Femur (tissue), 1 donor: ENCODE results near the gene CABLES2.

Source experiments
- DNase-seq: peaks from one replicate; pipeline ENCODE4 v3.0.0-alpha.2; 2017

The CABLES2 gene

DNA sequence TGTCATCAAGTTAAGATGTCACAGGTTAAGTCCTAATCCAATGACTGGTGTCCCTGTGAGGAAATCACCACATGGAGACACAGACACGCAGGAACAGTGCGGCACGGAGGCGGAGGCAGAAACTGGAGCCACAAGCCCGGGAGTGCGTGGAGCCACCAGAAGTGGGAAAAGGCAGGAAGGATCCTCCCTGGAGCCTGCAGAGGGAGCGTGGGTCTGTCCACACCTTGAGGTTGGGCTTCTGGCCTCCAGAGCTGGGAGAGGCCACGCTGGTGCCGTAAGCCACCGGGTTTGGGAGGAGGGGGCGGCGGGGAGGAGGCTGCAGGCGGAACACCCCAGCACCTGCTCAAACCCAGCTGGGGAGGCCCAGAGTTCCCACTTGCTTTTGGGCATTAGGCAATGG, 3.8 kb downstream of the CABLES2 start:
- DNase-seq = no peak

- DNase-seq = no peak
These were observed 4.5 kb downstream of the CABLES2 start for GRCh38 chr20:62402456-62403150.

GRCh38 chr20:62401331-62401779, 5.7 kb downstream of the CABLES2 start:
- DNase-seq = no peak

GRCh38 chr20:62400541-62400940, 6.5 kb downstream of the CABLES2 start:
- DNase-seq = no peak

GRCh38 chr20:62400021-62400420, 7.1 kb downstream of the CABLES2 start:
- DNase-seq = no peak

GRCh38 chr20:62398120-62398821, 8.8 kb downstream of the CABLES2 start:
- no peak for DNase-seq

DNA sequence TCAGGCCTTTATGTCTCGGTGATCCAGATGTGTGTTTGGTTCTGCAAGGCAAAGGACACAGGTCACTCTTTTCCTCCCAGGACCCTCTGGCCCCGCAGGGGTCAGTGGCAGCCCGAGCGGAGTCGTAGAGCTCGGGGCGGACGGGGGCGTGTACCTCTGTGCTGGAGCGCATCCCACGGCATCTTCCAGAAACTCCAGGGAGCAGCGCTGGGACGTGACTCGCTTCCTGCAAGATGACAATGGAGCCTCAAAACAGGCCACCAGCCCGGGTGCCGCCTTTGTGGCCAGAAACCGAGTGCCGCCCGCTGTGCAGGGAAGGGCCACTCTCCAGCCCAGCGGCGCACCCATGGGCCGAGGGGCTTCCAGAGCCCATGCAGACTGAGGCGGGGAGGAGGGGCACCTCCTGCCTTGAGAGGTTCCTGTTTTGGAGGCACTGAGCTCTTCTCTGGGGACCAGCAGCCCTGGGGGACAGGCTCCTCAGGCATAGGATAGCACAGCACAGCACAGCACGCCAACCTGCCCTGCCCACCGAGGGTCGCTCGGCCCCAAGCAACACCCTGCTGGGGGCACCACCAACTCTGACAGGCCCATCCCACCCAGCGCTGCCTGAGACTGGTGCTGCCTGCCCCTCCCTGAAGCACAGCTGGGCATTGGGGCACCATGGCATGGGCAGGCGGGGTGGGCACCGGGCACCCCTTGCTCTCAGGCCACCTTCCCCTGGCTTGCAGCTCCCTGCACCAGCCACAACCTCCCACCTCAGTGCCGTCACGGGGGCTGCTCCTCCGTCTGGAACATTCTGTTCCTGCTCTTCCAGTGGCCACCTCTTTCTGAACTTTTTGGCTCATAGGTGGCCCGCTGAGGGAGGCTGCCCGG, 10.5 kb downstream of the CABLES2 start:
- no peak for DNase-seq

GRCh38 chr20:62395311-62396242, 11.5 kb downstream of the CABLES2 start:
- DNase-seq = no peak

DNA sequence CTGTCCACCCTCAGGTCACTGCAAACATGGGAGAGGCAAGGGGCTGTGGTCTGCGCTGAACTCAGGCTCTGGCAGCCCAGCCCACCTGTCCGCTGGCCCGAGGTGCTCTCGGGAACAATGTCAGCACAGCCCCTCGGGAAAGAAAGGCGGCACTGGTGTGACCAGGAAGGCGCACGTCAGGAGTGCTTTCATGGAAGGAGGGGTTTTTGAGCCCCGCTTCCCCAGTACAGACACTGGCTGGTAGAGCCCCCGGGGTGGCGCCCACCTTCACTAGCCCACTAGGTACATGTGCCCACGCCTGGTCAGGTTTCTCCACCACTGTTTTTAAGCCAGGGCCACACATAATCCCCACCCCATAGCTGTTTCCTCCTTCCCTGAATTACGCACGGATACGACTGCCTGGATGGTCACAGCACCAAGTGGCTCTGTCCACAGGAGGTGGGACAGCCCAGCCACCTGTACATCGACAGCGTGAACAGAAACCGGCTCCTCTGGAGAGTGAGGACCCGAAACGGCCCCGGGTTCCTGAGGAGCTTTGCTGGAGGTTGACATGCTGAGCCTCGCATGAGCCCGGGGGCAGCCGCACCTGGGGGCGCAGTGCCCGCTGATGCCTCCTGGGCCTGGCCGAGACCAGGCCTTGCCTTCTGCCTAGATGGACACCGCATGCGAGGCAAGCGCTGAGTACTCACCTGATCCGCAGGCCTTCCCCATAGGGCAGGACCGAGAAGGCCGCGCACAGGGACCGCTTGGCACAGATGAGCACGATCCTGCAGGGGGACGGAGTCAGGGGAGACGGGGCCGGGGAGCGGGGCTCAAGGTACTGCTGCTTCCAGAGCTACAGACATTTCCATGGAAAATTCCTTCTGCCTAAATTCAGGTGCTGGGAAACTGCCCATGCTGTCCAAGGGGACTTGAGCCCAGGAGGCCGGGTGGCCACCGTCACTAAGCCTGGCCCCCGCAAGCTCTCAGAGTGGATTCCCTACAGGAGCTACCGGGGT, 12.5 kb downstream of the CABLES2 start:
- DNase-seq = no peak

GRCh38 chr20:62393830-62394229, 13.3 kb downstream of the CABLES2 start:
- DNase-seq = no peak

GRCh38 chr20:62393335-62393665, 13.8 kb downstream of the CABLES2 start:
- DNase-seq = no peak

DNA sequence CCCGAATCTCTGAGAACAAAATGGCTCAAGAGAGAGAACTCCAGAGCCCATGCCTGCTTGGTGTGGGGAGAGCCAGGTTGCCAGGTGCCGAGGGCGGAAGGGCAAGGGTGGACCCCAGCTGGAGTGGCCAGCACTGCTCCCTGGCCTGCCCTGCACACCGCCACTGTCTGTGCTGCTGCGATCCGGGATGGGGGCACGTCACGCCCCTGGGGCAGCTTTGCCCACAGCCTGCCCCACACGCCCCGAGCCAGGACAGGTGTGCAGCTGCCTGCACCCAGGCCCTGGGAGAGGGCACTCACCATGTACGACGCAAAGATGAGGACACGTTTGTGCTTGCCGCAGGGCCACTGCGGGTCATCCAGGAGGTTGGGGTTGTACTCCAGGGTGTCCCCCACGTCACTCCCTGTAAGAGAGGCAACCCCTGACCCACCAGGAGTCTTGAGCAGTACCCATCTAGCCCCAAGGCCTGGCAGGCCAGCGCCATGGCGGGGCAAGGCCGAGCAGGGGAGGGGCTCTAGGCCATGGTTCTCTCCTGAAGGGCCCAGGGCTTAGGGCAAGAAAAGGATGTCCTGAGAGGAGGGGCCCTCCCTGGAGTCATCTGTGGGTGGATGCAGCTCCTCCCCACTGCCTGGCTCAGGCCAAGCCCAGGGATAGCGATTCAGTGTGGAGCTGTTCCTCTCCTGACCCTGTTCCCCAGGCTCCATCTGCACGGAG, 14.3 kb downstream of the CABLES2 start:
- DNase-seq = no peak

DNA sequence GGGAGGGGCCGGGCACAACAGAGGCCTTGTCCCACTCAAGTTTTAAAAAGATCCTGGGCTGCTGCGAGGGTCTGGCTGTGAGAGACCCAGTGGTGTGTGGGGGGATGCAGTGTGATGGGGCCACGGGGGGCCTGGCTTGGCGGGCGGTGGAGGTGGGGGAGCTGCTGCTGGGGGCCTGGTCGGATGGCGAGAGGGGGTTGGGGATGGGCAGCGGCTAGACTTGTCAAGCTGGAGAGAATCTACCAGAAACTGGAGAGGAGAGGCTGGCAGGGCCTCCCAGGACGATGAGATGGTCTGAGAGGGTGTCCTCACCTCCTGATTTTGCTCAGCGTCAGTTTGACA, 15.0 kb downstream of the CABLES2 start:
- DNase-seq = no peak

DNA sequence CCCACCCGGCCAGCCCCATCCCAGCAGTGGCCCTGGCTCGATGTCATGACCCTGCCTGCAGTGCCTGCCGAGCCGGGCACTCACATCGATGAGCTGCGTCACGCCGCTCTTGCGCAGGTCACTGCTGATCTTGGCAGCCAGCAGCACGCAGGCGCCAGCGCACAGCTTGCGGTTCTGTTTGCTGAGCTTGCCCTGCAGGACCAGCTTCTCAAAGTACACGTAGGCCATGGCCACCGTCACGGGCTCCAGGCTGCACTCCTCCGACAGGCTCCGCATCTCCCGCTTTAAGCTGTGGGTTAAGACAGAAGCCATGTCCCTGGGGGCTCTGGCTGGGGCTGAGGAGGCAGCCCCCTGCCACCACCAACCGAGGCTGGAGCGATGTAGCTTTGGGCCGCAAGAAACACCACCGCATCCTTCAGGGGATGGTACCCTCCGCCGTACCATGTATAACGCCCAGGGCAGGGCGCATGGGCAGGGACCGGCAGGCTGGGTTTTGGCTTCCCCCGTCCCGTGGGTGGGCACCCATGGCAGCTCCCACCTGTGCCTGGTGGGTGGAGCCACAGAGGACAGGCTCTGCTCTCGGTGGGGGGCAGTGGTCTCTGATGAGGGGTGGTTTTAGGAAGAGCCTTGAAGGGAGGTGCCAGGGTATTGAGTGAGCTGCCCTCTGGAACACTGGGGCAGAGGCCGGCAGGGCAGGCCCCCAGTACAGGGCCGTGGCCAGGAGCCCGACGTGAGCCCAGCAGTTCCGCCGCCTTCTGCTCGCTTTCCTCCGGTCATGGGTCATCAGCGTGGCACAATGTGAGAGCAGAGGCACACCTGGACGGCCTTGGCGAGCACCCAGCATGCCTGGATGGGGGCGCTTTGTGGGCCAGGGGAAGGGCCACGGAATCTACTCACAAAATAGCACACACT, 15.7 kb downstream of the CABLES2 start:
- no peak for DNase-seq

DNA sequence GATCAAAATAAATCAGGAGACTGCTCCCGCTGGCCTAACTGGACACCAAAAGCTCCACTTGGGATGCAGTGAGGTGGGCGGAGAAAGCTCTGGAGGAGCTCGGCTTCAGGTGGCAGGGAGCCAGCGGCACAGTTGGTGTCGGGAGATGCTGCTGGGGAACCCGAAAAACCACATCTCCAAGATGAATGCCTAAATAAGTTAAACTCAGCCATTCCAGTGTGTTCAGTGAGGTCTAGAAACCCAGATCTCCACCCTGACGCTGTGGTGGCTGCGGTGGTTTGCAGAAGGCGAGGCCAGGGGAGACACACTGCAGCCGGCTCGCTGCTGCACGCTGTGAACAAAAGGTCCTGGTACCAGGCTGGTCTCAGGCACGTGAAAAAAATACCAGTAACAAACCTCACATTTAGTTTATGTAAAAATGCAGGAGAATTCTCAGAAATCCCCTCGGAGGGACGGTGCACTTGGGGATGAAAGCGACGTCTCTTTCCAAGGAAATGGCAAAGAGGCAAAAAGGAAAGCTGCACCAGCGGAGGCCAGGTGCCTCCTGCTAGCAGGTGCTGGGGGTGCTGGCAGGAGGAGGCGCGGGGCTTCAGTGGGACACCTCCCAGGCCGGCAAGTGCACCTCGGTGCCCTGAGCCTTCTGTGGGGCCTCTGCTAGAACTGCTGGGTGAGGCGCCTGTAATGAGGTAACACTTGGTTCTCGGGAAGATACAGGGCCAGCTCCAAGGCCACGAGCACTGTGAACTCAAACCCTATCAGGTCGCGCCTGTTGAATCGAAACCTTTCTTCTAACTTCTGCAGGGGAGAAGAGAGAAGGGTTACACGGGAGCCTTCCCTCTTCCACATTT, 16.5 kb downstream of the CABLES2 start:
- DNase-seq = no peak

DNA sequence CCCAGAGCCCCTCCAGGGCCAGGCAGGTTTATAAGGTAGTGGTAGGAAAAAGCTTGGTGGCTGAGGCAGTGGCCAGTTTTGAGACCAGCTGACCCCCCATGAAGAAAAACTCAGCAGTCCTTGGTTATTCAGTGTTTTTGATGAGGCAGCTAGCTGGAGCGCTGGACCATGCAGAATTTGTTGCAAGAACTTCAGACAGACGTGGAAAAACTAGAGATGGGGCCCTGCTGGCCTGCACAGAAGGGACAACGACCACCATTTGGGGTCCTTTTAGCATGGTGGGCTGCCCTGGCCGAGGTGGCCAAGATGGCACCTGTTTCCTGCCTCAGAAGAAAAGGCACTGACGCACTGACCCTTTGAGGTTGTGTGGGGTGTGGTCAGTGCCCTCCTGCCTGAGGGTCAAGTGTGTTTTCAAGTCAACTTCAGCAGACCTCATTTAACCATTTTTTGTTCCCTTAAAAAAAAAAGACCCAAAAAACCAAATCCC, 17.4 kb downstream of the CABLES2 start:
- no peak for DNase-seq

DNA sequence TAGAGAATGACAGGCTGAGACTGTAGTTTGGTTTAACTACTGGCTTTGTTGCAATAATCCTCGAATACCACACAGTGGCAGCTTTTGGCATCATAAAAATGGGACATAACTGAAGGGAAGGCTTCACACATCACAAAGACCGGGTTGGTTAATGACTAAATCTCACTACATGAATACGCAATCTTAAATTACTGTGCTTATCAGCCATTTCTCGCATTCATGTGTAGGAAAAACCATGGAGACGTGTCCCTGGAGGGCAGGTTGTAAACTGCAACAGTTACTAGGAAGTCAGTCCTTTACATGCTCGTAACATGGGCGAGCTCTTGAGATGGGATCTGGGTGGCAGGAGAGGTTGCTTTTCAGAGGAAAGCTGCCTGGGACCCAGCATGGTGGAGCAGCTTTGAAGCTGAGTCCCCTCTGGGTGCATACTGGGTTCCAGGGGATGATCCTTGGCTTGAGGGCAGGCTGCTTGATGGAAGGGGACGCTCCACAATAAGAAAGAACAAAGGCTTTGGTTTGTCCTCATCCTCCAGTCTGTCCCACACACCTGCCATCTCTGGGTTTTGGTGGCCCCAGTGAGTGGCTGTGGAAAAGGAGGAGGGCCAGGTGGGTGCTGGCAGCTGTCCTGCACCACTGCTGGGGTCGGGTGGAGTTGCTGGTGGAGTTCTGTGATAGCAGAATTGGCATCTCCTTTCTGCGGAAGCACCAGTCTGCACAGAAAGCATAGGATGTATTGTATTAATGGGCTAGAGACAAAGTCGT, 18.1 kb downstream of the CABLES2 start:
- no peak for DNase-seq
